GM12872 (cell line): ENCODE data around the gene SERPINB5.

Experiments
- TF ChIP-seq, protein P1 (sequence below): IDR thresholded peaks from 3 replicates; pipeline ENCODE4 v1.5.1; 2011; ENCODE audit warnings: low read depth, mild to moderate bottlenecking, low read length, moderate library complexity; ENCODE audit not compliant: insufficient read depth

Gene SERPINB5

DNA sequence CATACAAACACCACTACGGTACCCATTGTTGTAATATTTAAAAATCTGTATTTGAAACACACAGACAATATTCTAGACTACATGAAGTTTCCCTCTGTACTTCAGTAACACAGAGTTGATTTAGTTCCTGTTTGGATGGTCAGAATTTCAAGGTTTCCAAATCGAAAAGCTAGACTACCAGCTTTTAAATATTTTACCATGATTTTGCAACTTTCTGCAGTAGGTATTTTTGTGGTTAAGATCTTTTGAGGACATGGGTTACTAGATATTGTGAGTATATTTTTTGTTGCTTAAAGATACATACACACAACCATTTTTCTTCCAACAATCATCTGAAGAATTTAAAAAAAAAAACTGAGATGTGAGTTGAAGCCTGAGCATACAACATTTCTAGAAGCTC lies 10.9 kb downstream of the SERPINB5 start:
- TF ChIP-seq, protein P1, sequence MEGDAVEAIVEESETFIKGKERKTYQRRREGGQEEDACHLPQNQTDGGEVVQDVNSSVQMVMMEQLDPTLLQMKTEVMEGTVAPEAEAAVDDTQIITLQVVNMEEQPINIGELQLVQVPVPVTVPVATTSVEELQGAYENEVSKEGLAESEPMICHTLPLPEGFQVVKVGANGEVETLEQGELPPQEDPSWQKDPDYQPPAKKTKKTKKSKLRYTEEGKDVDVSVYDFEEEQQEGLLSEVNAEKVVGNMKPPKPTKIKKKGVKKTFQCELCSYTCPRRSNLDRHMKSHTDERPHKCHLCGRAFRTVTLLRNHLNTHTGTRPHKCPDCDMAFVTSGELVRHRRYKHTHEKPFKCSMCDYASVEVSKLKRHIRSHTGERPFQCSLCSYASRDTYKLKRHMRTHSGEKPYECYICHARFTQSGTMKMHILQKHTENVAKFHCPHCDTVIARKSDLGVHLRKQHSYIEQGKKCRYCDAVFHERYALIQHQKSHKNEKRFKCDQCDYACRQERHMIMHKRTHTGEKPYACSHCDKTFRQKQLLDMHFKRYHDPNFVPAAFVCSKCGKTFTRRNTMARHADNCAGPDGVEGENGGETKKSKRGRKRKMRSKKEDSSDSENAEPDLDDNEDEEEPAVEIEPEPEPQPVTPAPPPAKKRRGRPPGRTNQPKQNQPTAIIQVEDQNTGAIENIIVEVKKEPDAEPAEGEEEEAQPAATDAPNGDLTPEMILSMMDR: no peak

DNA sequence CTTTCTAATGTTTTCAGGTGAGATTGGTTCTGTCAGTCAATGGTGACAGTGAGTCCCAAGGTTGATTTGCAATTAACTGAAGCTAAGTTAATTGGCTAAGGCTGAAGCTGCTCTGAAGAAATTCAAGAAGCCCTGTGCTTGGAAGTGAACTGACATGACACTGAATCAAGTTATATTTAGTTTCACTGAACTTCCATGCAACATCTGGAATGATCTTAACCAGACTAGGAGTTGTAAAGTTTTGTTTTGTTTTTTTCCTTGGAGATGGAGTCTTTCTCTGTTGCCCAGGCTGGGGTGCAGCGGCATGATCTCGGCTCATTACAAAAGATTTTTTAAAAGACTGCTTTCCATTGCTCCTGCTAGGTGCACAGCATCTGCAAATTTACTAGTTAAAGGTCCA lies 11.4 kb downstream of the SERPINB5 start:
- TF ChIP-seq, protein P1: no peak

- TF ChIP-seq, protein P1: no peak
Observed at GRCh38 chr18:63492851-63493250, 16.1 kb downstream of the SERPINB5 start.

DNA sequence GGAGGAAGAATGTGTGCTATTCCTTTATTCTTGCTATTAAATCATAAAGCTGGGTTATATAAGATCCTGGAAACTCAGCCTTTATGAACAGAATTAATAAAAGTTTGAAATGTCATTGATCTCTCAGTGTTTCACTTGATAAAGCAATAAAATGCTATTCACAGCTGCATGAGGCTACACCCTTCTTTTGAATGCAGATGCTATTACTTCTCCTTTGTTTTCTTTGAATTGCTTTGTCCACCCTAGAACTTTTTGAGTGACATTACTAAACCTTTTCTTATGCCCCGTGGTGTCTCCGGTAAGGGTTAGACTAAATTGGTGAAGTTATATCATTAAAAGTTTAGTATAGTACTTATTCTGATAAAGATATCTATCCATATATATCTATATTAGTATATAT lies 18.9 kb downstream of the SERPINB5 start:
- TF ChIP-seq, protein P1: no peak

DNA sequence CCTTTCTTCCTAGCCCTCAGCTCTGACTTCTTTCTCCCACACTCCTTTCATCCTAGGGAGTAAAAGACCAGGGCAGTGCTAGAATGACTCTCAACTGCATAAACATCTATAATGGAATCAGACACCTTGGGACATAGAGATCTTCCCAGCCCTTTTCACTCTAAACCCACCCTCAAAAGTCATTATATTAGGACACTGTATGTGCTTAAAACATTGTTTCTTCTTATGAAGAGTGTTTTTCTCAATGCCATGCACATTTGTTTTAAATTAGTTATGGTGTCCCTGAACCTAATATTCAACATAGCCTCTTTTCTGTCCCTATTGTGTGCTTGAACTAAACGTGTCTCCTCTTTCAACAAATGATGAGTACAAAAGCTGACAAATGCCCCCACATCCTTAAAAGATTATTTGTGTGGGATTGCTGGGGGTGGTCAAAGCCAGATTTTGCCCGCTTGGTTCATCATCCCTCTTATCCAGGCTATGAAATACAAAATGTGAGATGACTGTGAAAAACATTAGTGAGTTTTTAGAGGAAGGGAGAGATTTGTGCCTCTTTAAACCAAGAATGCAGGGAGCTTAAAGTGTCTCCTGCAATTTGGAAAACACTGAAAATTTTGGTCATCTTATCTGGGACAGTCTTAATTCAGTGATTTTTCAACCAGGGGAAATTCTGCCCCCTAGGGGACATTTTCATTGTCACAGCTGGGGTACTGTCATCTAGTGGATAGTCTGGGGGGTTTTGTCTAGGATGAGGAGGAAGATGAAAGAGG lies 29.0 kb downstream of the SERPINB5 start:
- TF ChIP-seq, protein P1: peak; percentile 67

- TF ChIP-seq, protein P1: no peak
Observed at GRCh38 chr18:63506336-63506646, 29.5 kb downstream of the SERPINB5 start.

DNA sequence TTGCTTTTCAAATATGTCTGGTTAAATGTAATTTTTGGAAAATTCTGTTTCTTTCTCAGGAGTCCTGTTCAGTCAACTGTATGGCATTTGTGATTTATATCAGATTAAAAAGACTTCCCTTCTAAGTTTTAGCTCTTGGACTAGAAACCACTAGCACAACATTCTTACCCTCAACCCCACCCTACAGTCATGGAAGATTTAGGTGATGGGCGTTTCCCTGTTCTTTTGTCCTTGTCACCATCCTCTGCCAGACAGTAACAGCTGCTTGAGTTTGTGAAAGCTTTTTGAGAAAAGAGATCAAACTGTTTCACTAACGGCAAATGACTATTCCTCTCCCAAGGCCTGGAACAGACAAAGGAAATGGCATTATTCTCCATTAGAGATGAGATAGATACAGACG lies 31.8 kb downstream of the SERPINB5 start:
- TF ChIP-seq, protein P1: no peak
